Measurements from ENCODE around the gene HK1.
"Not testable (repeated sequence)": the region's sequence is repeated elsewhere in the genome, so short reads cannot be mapped to it uniquely, and the experiment has no call there.

HK1 gene

GRCh38 chr10:69308304-69308703 lies 30.0 kb downstream of the HK1 start:
- DNase-seq (ENCODE audit: low spot score), result not testable (repeated sequence)

GRCh38 chr10:69311309-69311708 lies 33.0 kb downstream of the HK1 start:
- DNase-seq (ENCODE audit: low spot score), result no peak

GRCh38 chr10:69312528-69312927 lies 34.2 kb downstream of the HK1 start:
- DNase-seq (ENCODE audit: low spot score), result no peak

GRCh38 chr10:69315100-69315542 lies 36.8 kb downstream of the HK1 start:
- no peak for DNase-seq (ENCODE audit: low spot score)

- DNase-seq (ENCODE audit: low spot score), result no peak
These were observed 37.5 kb downstream of the HK1 start for GRCh38 chr10:69315610-69316312.

- DNase-seq (ENCODE audit: low spot score), result no peak
These were observed 38.2 kb downstream of the HK1 start for GRCh38 chr10:69316313-69317059.

GRCh38 chr10:69317175-69317604 lies 38.9 kb downstream of the HK1 start:
- DNase-seq (ENCODE audit: low spot score), result no peak

- no peak for DNase-seq (ENCODE audit: low spot score)
These were observed 39.4 kb downstream of the HK1 start for GRCh38 chr10:69317626-69318105.

GRCh38 chr10:69318106-69318866 lies 40.0 kb downstream of the HK1 start:
- DNase-seq (ENCODE audit: low spot score), result peak; percentile 88

- DNase-seq (ENCODE audit: low spot score), result peak; percentile 69
These were observed 40.8 kb downstream of the HK1 start for GRCh38 chr10:69318867-69319727.

- no peak for DNase-seq (ENCODE audit: low spot score)
These were observed 41.6 kb downstream of the HK1 start for GRCh38 chr10:69319841-69320316.

- DNase-seq (ENCODE audit: low spot score), result no peak
These were observed 42.2 kb downstream of the HK1 start for GRCh38 chr10:69320521-69320920.

GRCh38 chr10:69321039-69321715 lies 42.9 kb downstream of the HK1 start:
- DNase-seq (ENCODE audit: low spot score), result no peak

- DNase-seq (ENCODE audit: low spot score), result no peak
These were observed 43.6 kb downstream of the HK1 start for GRCh38 chr10:69321865-69322264.

GRCh38 chr10:69322346-69322745 lies 44.0 kb downstream of the HK1 start:
- DNase-seq (ENCODE audit: low spot score), result not testable (repeated sequence)

GRCh38 chr10:69323622-69324021 lies 45.3 kb downstream of the HK1 start:
- DNase-seq (ENCODE audit: low spot score), result no peak

- no peak for DNase-seq (ENCODE audit: low spot score)
These were observed 46.3 kb downstream of the HK1 start for GRCh38 chr10:69324583-69324982.

- DNase-seq (ENCODE audit: low spot score), result not testable (repeated sequence)
These were observed 47.6 kb downstream of the HK1 start for GRCh38 chr10:69325637-69326523.

GRCh38 chr10:69326692-69327091 lies 48.4 kb downstream of the HK1 start:
- no peak for DNase-seq (ENCODE audit: low spot score)
